Breast epithelium (tissue), 3 donors: Measurements from ENCODE around the gene PCP4.

Experiments used
- CTCF ChIP-seq, 3 donors: fragments of 450-650 bp; IDR thresholded peaks; one replicate each; pipeline ENCODE4 v1.5.1; 2016 to 2017; ENCODE audit warnings: antibody characterized with exemption in 3 of 3, mild to moderate bottlenecking in 3 of 3, moderate library complexity in 3 of 3
- POLR2AphosphoS5 ChIP-seq, 3 donors: sonication (generic); formaldehyde crosslinking; IDR thresholded peaks; one replicate each; pipeline ENCODE4 v1.6.1; 2017; ENCODE audit warnings: antibody characterized with exemption in 3 of 3

GRCh38 chr21:39882839-39883195 is 15.6 kb downstream of the PCP4 start:
- TF ChIP-seq CTCF (IDR thresholded peaks at IDR 0.05) (no peak), POLR2AphosphoS5 (IDR thresholded peaks at IDR 0.05) (no peak)
